Lung (tissue), 12 donors: ENCODE data around the gene RASL10B. TPM values are rescaled to one million over a fixed set of nuclear protein-coding genes. Genes with fewer than 3 reads are reported as not detected.

Source experiments
- ATAC-seq: fragments of 200-7000 bp; cut with Tn5 transposase; one replicate; pipeline ENCODE4 v1.9.1; 2020; ENCODE audit warnings: moderate number of reproducible peaks; ENCODE audit not compliant: insufficient read depth, low FRiP score
- DNase-seq, 3 donors: peaks; one replicate each; pipeline ENCODE4 v3.0.0-alpha.2; 2013 to 2017
- H3K27ac ChIP-seq, 2 donors: one replicate each; pipeline ENCODE4 v1.5.1; 2013; ENCODE audit warnings: mild to moderate bottlenecking in 2 of 2, moderate library complexity in 2 of 2, control low read depth in 1 of 2, inconsistent platforms in 1 of 2, low read depth in 1 of 2, low read length in 1 of 2
- H3K27me3 ChIP-seq, 3 donors: one replicate each; pipeline ENCODE4 v1.5.1; 2013; ENCODE audit warnings: low read length in 2 of 3; ENCODE audit not compliant: control insufficient read depth in 3 of 3, insufficient read depth in 3 of 3
- H3K36me3 ChIP-seq, 4 donors: one replicate each; pipeline ENCODE4 v1.5.1; 2013; ENCODE audit warnings: low read length in 4 of 4, mild to moderate bottlenecking in 1 of 4, moderate library complexity in 1 of 4; ENCODE audit not compliant: control insufficient read depth in 4 of 4, insufficient read depth in 4 of 4
- H3K4me1 ChIP-seq, 5 donors: one replicate each; pipeline ENCODE4 v1.5.1; 2013; ENCODE audit warnings: low read length in 5 of 5, mild to moderate bottlenecking in 2 of 5, moderate library complexity in 1 of 5; ENCODE audit not compliant: control insufficient read depth in 5 of 5, insufficient read depth in 5 of 5
- H3K4me3 ChIP-seq: one replicate; pipeline ENCODE4 v1.5.1; 2013; ENCODE audit warnings: mild to moderate bottlenecking, control low read depth, moderate library complexity
- H3K9ac ChIP-seq, 2 donors: one replicate each; pipeline ENCODE4 v1.5.1; 2013; ENCODE audit warnings: low read length in 2 of 2, control low read depth in 1 of 2; ENCODE audit not compliant: insufficient read depth in 1 of 2
- H3K9me3 ChIP-seq, 4 donors: one replicate each; pipeline ENCODE4 v1.5.1; 2013; ENCODE audit warnings: low read length in 3 of 4, mild to moderate bottlenecking in 1 of 4, moderate library complexity in 1 of 4; ENCODE audit not compliant: control insufficient read depth in 4 of 4, insufficient read depth in 3 of 4
- WGBS, 2 donors: extraction: QIAGEN DNeasy Blood & Tissue Kit; methylation state at CpG; one replicate each; pipeline ENCODE4 v1.1.7; 2013; 5-methylcytosine and 5-hydroxymethylcytosine counted together
- polyA plus RNA-seq, 2 donors: library from polyadenylated mRNA; stranded (reverse); fragments of 200-250 nt; gene quantifications; one replicate each; pipeline ENCODE4 v1.2.1, GENCODE V29; 2013
- total RNA-seq, 2 donors: library from RNA; depleted of rRNA in 1 of 2; stranded (reverse); fragments of >200 nt in 1 of 2; gene quantifications; one replicate each; pipeline ENCODE4 v1.2.1, GENCODE V29; 2014 to 2021
- TF ChIP-seq, protein P1 (sequence below): IDR thresholded peaks from 2 replicates; pipeline ENCODE4 v1.5.1; 2012; ENCODE audit warnings: mild to moderate bottlenecking; ENCODE audit errors: control extremely low read depth, extremely low read depth
- donor health status: control.
- donor health status: control.
- donor health status: Bipolar disorder and iron deficiency.
- donor health status: healthy.
- donor health status: DM: yes; HTN: yes; CAD: no.

Gene RASL10B
- total and polyA plus RNA-seq, 4 donors: 0.57 to 1.00 (median 0.80) TPM; not detected in 1

DNA sequence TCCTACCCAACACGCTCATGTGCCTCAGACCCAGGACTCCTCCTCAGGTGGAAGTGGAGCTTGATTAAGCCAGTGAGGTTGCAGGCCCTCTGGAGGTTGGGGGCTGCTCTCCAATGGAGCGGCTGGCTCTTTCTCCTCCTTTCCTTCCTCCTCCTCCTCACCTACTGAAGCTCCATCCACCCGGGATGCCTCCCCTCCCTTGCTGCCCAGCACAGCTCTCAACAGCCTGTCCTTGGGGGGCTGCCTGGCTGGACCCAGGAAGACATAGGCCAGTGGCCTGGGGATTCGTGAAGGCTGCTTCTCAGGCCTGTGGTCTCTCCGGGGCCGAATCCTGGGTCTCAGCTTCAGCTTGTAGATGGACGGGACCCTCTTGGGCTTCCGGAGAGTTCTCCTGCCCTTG lies 13.4 kb downstream of the RASL10B start:
- WGBS, 2 donors: 81 to 89% methylated on average over 8 of the region's 8 CpGs
- Histone ChIP-seq H3K9ac (no peak overlapping the region), H3K36me3 (no peaks in the 10 kb centered on the region), H3K4me1 (peaks cover 0 to 9% (median 6%) of the 10 kb centered on the region in 5 donors), H3K27ac (no peak overlapping the region), H3K4me3 (no peak overlapping the region), H3K9me3 (peaks cover 0 to 4% (median 0%) of the 10 kb centered on the region in 4 donors), H3K27me3 (peaks cover 4 to 32% (median 30%) of the 10 kb centered on the region in 3 donors)
- TF ChIP-seq, protein P1, sequence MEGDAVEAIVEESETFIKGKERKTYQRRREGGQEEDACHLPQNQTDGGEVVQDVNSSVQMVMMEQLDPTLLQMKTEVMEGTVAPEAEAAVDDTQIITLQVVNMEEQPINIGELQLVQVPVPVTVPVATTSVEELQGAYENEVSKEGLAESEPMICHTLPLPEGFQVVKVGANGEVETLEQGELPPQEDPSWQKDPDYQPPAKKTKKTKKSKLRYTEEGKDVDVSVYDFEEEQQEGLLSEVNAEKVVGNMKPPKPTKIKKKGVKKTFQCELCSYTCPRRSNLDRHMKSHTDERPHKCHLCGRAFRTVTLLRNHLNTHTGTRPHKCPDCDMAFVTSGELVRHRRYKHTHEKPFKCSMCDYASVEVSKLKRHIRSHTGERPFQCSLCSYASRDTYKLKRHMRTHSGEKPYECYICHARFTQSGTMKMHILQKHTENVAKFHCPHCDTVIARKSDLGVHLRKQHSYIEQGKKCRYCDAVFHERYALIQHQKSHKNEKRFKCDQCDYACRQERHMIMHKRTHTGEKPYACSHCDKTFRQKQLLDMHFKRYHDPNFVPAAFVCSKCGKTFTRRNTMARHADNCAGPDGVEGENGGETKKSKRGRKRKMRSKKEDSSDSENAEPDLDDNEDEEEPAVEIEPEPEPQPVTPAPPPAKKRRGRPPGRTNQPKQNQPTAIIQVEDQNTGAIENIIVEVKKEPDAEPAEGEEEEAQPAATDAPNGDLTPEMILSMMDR: no peak
- no peak for ATAC-seq
- no peak for DNase-seq

GRCh38 chr17:35745246-35745645 lies 13.8 kb downstream of the RASL10B start:
- TF ChIP-seq, protein P1: no peak
- no peak for DNase-seq
- H3K36me3 ChIP-seq: no peaks in the 10 kb centered on the region
- WGBS, 2 donors: 87 to 95% methylated on average over 7 of the region's 7 CpGs
- no peak overlapping the region for H3K27ac ChIP-seq
- no peak for ATAC-seq
- H3K9ac ChIP-seq: no peak overlapping the region
- peaks cover 0 to 4% (median 0%) of the 10 kb centered on the region in 4 donors for H3K9me3 ChIP-seq
- peaks cover 0 to 13% (median 6%) of the 10 kb centered on the region in 5 donors for H3K4me1 ChIP-seq
- no peak overlapping the region for H3K4me3 ChIP-seq
- peaks cover 4 to 32% (median 26%) of the 10 kb centered on the region in 3 donors for H3K27me3 ChIP-seq

GRCh38 chr17:35745749-35746320 lies 14.4 kb downstream of the RASL10B start:
- H3K9me3 ChIP-seq: peaks cover 0 to 3% (median 0%) of the 10 kb centered on the region in 4 donors
- TF ChIP-seq, protein P1: no peak

DNA sequence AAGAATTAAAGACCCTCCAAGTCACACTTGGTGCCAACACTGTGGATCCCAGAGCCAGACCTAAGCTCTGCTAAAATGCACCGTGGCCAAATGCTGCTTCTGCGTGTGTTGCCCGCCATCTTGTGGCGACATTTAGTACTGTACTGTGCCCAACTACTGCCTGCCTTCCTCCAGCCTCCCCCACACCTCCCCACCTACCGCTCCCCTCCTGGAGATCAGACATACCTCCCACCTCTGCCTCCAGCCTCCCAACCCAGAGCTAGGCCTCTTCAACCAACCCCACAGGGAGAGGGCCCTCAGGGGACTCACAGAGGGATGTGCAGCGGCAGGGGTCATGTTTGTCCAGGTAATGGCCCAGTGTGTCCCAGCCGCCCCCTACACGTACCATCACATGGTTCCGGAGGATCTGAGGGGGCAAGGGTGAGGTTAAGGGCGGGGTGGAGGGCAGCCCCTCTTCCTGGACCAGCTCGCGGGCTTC lies 16.1 kb downstream of the RASL10B start:
- peaks cover 0 to 24% (median 22%) of the 10 kb centered on the region in 3 donors for H3K27me3 ChIP-seq

More at GRCh38 chr17:35745749-35746320, 14.4 kb downstream of the RASL10B start:
- 91 to 92% methylated on average over 15 of the region's 15 CpGs for WGBS, 2 donors
- DNase-seq: no peak
- Histone ChIP-seq H3K4me1 (peaks cover 0 to 12% (median 6%) of the 10 kb centered on the region in 5 donors), H3K27me3 (peaks cover 4 to 32% (median 26%) of the 10 kb centered on the region in 3 donors), H3K27ac (no peak overlapping the region), H3K36me3 (no peaks in the 10 kb centered on the region), H3K4me3 (no peak overlapping the region), H3K9ac (no peak overlapping the region)
- ATAC-seq: no peak

More for the DNA sequence above, 16.1 kb downstream of the RASL10B start:
- 33 to 40% methylated on average over 12 of the region's 12 CpGs for WGBS, 2 donors
- TF ChIP-seq, protein P1: peak; percentile 97
- Histone ChIP-seq H3K36me3 (no peaks in the 10 kb centered on the region), H3K9me3 (no peaks in the 10 kb centered on the region), H3K9ac (no peak overlapping the region), H3K4me3 (no peak overlapping the region), H3K27ac (no peak overlapping the region), H3K4me1 (peaks cover 0 to 6% (median 0%) of the 10 kb centered on the region in 5 donors)
- DNase-seq (peak; percentile 79 to 87 (median 81)), ATAC-seq (peak; percentile 90)
